ENCODE data around the gene C1orf216.

C1orf216 gene

GRCh38 chr1:35683012-35683411 is 35.7 kb downstream of the C1orf216 start:
- H3K4me3 ChIP-seq (replicated peaks in 1 of 2; ENCODE audit: low read depth in 2 of 2, low read length in 2 of 2), result no peak overlapping the region
- no peak for DNase-seq (ENCODE audit: low read depth in 2 of 2)
- no peak for TF ChIP-seq CTCF (IDR thresholded peaks at IDR 0.05; ENCODE audit: low read depth, low read length)

- TF ChIP-seq CTCF (IDR thresholded peaks at IDR 0.05; ENCODE audit: low read depth, low read length), result no peak
- no peak overlapping the region for H3K4me3 ChIP-seq (replicated peaks in 1 of 2; ENCODE audit: low read depth in 2 of 2, low read length in 2 of 2)
- no peak for DNase-seq (ENCODE audit: low read depth in 2 of 2)
Observed at GRCh38 chr1:35680271-35680670, 38.4 kb downstream of the C1orf216 start.

GRCh38 chr1:35675773-35676172 is 42.9 kb downstream of the C1orf216 start:
- DNase-seq (ENCODE audit: low read depth in 2 of 2), result no peak
- no peak for TF ChIP-seq CTCF (IDR thresholded peaks at IDR 0.05; ENCODE audit: low read depth, low read length)
- no peak overlapping the region for H3K4me3 ChIP-seq (replicated peaks in 1 of 2; ENCODE audit: low read depth in 2 of 2, low read length in 2 of 2)

GRCh38 chr1:35674111-35674510 is 44.6 kb downstream of the C1orf216 start:
- TF ChIP-seq CTCF (IDR thresholded peaks at IDR 0.05; ENCODE audit: low read depth, low read length), result no peak
- H3K4me3 ChIP-seq (replicated peaks in 1 of 2; ENCODE audit: low read depth in 2 of 2, low read length in 2 of 2), result no peak overlapping the region
- DNase-seq (ENCODE audit: low read depth in 2 of 2), result no peak

- no peak for TF ChIP-seq CTCF (IDR thresholded peaks at IDR 0.05; ENCODE audit: low read depth, low read length)
- DNase-seq (ENCODE audit: low read depth in 2 of 2), result no peak
- H3K4me3 ChIP-seq (replicated peaks in 1 of 2; ENCODE audit: low read depth in 2 of 2, low read length in 2 of 2), result no peak overlapping the region
Observed at GRCh38 chr1:35672116-35672515, 46.6 kb downstream of the C1orf216 start.

- DNase-seq (ENCODE audit: low read depth in 2 of 2), result no peak
- H3K4me3 ChIP-seq (replicated peaks in 1 of 2; ENCODE audit: low read depth in 2 of 2, low read length in 2 of 2), result no peak overlapping the region
- no peak for TF ChIP-seq CTCF (IDR thresholded peaks at IDR 0.05; ENCODE audit: low read depth, low read length)
Observed at GRCh38 chr1:35668506-35668905, 50.2 kb downstream of the C1orf216 start.

GRCh38 chr1:35666916-35667315 is 51.8 kb downstream of the C1orf216 start:
- no peak for DNase-seq (ENCODE audit: low read depth in 2 of 2)
- H3K4me3 ChIP-seq (replicated peaks in 1 of 2; ENCODE audit: low read depth in 2 of 2, low read length in 2 of 2), result no peak overlapping the region
- TF ChIP-seq CTCF (IDR thresholded peaks at IDR 0.05; ENCODE audit: low read depth, low read length), result no peak
